Fibroblast of lung (primary cell): ENCODE measurements around the gene CACNB2. TPM values are rescaled to one million over a fixed set of nuclear protein-coding genes. Genes with fewer than 3 reads are reported as not detected.

Experiments
- DNase-seq, 2 donors: peaks; one replicate each; pipeline versions ENCODE4 v3.0.0 to v3.0.0-alpha.2; 2010; ENCODE audit warnings: low read depth in 2 of 2
- H2AFZ ChIP-seq: 2 replicates; pipeline ENCODE4 v1.5.1; 2012; ENCODE audit warnings: low read length, control low read depth, inconsistent platforms
- H3K27ac ChIP-seq: 2 replicates; pipeline ENCODE4 v1.5.1; 2011; ENCODE audit warnings: low read length, control low read depth; ENCODE audit not compliant: insufficient read depth
- H3K27me3 ChIP-seq: 2 replicates; pipeline ENCODE4 v1.5.1; 2011; ENCODE audit warnings: mild to moderate bottlenecking, low read length; ENCODE audit not compliant: control insufficient read depth, insufficient read depth
- H3K36me3 ChIP-seq: 2 replicates; pipeline ENCODE4 v1.5.1; 2011; ENCODE audit warnings: low read length; ENCODE audit not compliant: control insufficient read depth, insufficient read depth
- H3K4me1 ChIP-seq: 2 replicates; pipeline ENCODE4 v1.5.1; 2011; ENCODE audit warnings: low read length; ENCODE audit not compliant: control insufficient read depth, insufficient read depth; ENCODE audit errors: extremely low read depth
- H3K4me2 ChIP-seq: 2 replicates; pipeline ENCODE4 v1.5.1; 2011; ENCODE audit warnings: low read length, control low read depth; ENCODE audit not compliant: insufficient read depth; ENCODE audit errors: extremely low read depth
- H3K4me3 ChIP-seq, 4 experiments: fragments of 200-600 bp in 1 of 4; sonication (generic) in 1 of 4; replicated peaks in 1 of 4; 2 replicates each; pipeline ENCODE4 v1.5.1; 2011 to 2016; ENCODE audit warnings: low read length in 4 of 4, low read depth in 3 of 4, mild to moderate bottlenecking in 3 of 4, control low read depth in 2 of 4, inconsistent platforms in 1 of 4, mixed read lengths in 1 of 4; ENCODE audit not compliant: insufficient read depth in 1 of 4; ENCODE audit errors: control extremely low read depth in 1 of 4
- H3K79me2 ChIP-seq: 2 replicates; pipeline ENCODE4 v1.5.1; 2012; ENCODE audit warnings: mild to moderate bottlenecking, low read length, inconsistent platforms; ENCODE audit not compliant: control insufficient read depth, insufficient read depth
- H3K9ac ChIP-seq: 2 replicates; pipeline ENCODE4 v1.5.1; 2011; ENCODE audit warnings: mild to moderate bottlenecking, low read length, control low read depth; ENCODE audit not compliant: insufficient read depth
- H3K9me3 ChIP-seq: 2 replicates; pipeline ENCODE4 v1.5.1; 2012; ENCODE audit warnings: low read depth, low read length; ENCODE audit not compliant: control insufficient read depth, insufficient read depth
- H4K20me1 ChIP-seq: 2 replicates; pipeline ENCODE4 v1.5.1; 2011; ENCODE audit warnings: low read length; ENCODE audit not compliant: control insufficient read depth, insufficient read depth; ENCODE audit errors: extremely low read depth
- CTCF ChIP-seq, 2 donors: IDR thresholded peaks in 1 of 2; conservative IDR thresholded peaks in 1 of 2; 1 replicate in 1 of 2; 2 replicates in 1 of 2; pipeline ENCODE4 v1.5.1; 2011 to 2012; ENCODE audit warnings: low read length in 2 of 2, control low read depth in 1 of 2, inconsistent platforms in 1 of 2, low read depth in 1 of 2, mild to moderate bottlenecking in 1 of 2
- EZH2 ChIP-seq: IDR thresholded peaks from 2 replicates; pipeline ENCODE4 v1.5.1; 2012; ENCODE audit warnings: low read length, control low read depth, mild to moderate bottlenecking; ENCODE audit errors: missing control alignments
- polyA plus RNA-seq, 2 donors: library from polyadenylated mRNA; depleted of rRNA in 1 of 2; stranded (reverse) in 1 of 2; unstranded in 1 of 2; fragments of >200 nt; gene quantifications; 2 replicates each; pipeline ENCODE4 v1.2.1, GENCODE V29; 2011 to 2012; ENCODE audit warnings: missing spikeins in 1 of 2
- total RNA-seq: library from RNA; depleted of rRNA; stranded (reverse); fragments of >200 nt; gene quantifications from 2 replicates; pipeline ENCODE4 v1.2.1, GENCODE V29; 2014

The CACNB2 gene
- total and polyA plus RNA-seq, 2 donors (not counting 1 experiment from before 2014, with no cell fraction given): 0.66 to 0.70 TPM

- H3K27me3 ChIP-seq: no peaks in the 10 kb centered on the region
- H3K4me2 ChIP-seq: no peak overlapping the region
- no peak for DNase-seq
- no peaks in the 10 kb centered on the region for H3K4me1 ChIP-seq
- H3K9ac ChIP-seq: no peak overlapping the region
- H3K4me3 ChIP-seq: no peak overlapping the region
- TF ChIP-seq EZH2 (no peak), CTCF (conservative IDR thresholded peaks at IDR 0.05 in 1 of 2, IDR thresholded peaks at IDR 0.05 in 1 of 2; ENCODE audit: low read depth in 1 of 2, low read length in 2 of 2) (no peak)
- no peak overlapping the region for H2AFZ ChIP-seq
- no peaks in the 10 kb centered on the region for H3K79me2 ChIP-seq
- no peaks in the 10 kb centered on the region for H3K36me3 ChIP-seq
- no peaks in the 10 kb centered on the region for H4K20me1 ChIP-seq
- no peaks in the 10 kb centered on the region for H3K9me3 ChIP-seq
- no peak overlapping the region for H3K27ac ChIP-seq
These were observed 185.2 kb downstream of the CACNB2 start for GRCh38 chr10:18325410-18325809.

- peak; percentile 29 to 34 for DNase-seq
- Histone ChIP-seq H3K4me1 (no peaks in the 10 kb centered on the region), H3K79me2 (no peaks in the 10 kb centered on the region), H3K4me3 (no peak overlapping the region), H4K20me1 (no peaks in the 10 kb centered on the region), H3K27me3 (no peaks in the 10 kb centered on the region), H3K36me3 (no peaks in the 10 kb centered on the region), H3K9ac (no peak overlapping the region), H2AFZ (no peak overlapping the region), H3K27ac (no peak overlapping the region), H3K9me3 (no peaks in the 10 kb centered on the region), H3K4me2 (no peak overlapping the region)
- no peak for TF ChIP-seq EZH2
- TF ChIP-seq CTCF (conservative IDR thresholded peaks at IDR 0.05 in 1 of 2, IDR thresholded peaks at IDR 0.05 in 1 of 2; ENCODE audit: low read depth in 1 of 2, low read length in 2 of 2): no peak
These were observed 185.8 kb downstream of the CACNB2 start for GRCh38 chr10:18325889-18326531.

GRCh38 chr10:18328941-18329340 is 188.7 kb downstream of the CACNB2 start:
- DNase-seq: no peak
- no peak overlapping the region for H3K4me3 ChIP-seq
- no peaks in the 10 kb centered on the region for H3K9me3 ChIP-seq
- H3K36me3 ChIP-seq: no peaks in the 10 kb centered on the region
- no peaks in the 10 kb centered on the region for H3K27me3 ChIP-seq
- H3K4me2 ChIP-seq: no peak overlapping the region
- no peak overlapping the region for H2AFZ ChIP-seq
- H3K79me2 ChIP-seq: no peaks in the 10 kb centered on the region
- no peak overlapping the region for H3K27ac ChIP-seq
- no peaks in the 10 kb centered on the region for H3K4me1 ChIP-seq
- TF ChIP-seq CTCF (conservative IDR thresholded peaks at IDR 0.05 in 1 of 2, IDR thresholded peaks at IDR 0.05 in 1 of 2; ENCODE audit: low read depth in 1 of 2, low read length in 2 of 2) (no peak), EZH2 (no peak)
- no peak overlapping the region for H3K9ac ChIP-seq
- no peaks in the 10 kb centered on the region for H4K20me1 ChIP-seq
